Measurements from ENCODE around the gene PFKL.

PFKL gene

DNA sequence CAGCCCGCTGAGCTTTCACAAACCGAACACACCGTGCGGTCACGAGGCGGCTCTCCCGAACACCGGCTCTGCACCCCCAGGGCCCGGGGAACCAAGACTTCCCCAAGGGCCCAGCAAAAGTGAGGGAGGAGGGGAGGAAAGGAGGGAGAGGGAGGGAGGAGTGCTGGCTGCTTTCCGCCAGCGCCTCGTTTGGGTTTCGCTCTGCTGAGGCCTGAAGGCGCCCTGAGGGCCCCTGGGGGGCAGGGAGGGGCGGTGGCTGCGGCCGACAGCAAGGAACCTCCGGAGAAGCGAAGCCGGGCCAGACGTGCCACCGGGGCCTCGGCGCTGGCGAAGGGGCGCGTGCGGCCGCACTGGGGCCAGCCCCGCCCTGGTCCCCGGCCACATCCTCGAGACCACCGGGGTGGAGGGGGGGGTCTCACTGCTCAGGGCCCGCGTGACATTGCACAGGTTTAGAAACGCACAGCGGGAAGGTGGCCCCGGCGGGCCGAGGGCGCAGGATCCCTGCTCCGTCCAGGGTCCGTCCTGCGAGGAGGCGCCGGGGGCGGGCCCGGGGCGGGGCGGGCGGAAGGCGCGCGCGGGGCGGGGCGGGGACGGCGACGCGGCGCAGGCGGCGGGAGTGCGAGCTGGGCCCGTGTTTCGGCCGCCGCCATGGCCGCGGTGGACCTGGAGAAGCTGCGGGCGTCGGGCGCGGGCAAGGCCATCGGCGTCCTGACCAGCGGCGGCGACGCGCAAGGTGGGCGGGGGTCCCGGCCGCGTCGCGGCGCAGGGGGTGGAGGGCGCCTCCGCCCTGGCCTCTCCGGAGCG is at the start of gene PFKL:
PFKL (plus strand) TSS at position 596 of the 804 bp plus-strand sequence; CDS start at position 649, 53 bp downstream.
- DNase-seq, result peak; percentile 52

DNA sequence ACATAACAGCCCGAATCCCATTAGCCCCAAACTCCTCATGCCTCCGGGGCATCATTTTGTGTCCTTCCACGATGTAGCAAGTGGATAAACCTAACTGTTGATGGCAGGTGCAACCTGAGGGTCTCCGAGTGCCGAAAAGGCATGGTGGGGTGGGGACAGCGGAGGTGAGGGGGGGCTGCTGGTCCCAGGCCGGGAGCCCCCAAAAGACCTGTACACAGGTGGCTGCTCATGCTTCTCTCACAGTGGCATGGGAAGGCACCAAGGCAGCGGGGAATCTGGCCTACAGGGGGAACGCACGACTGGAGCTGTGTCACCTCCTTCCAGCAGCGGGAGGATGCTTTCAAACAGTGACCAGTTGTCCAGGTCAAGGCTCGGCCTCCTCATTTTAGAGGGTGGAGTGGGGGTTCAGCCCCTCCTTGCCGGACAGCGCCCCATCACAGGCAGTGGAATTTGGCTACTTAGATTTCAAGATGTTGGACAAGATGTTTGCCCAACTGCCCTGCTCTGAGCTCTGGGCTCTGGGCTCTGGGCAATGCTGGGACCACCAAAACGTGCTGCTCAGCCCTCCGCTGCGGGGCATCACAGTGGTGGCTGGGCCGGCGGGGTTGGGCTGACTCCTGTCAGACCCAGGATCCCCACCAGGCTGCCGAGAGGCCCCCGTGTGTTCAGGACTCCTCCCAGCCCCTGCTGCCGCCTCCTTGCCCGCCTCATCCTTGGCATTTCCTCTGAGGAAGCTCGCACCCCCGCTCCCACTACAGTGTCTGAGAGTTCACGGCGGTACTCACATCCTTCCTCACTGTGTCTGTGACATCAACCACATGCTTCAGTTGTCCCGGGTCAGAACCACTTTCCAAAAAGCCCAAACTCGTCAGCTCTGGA is 45.8 kb upstream of the PFKL start:
- no peak for DNase-seq

DNA sequence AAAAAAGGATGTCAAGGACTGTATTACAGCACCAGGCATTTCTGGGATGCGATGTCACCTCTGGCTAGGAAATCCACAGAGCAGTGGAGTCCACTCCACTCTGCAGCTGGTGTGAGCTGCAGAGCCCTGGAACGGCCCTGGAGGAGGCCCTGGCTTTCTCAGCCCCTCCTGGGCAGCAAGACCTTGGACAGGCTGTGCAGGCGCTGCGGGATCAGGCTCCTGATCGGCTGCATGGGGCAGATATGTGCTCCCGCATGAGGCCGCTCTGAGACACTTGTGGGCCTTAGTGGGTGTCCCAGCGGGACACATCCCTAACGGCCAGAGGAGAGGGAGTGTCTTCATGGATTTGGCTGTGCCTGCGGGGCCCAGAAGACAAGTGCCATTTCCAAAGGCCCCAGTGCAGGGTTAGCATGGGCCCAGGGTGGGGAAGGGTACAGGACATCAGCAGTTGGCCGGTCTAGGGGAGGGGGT is 44.3 kb upstream of the PFKL start:
- DNase-seq, result no peak

DNA sequence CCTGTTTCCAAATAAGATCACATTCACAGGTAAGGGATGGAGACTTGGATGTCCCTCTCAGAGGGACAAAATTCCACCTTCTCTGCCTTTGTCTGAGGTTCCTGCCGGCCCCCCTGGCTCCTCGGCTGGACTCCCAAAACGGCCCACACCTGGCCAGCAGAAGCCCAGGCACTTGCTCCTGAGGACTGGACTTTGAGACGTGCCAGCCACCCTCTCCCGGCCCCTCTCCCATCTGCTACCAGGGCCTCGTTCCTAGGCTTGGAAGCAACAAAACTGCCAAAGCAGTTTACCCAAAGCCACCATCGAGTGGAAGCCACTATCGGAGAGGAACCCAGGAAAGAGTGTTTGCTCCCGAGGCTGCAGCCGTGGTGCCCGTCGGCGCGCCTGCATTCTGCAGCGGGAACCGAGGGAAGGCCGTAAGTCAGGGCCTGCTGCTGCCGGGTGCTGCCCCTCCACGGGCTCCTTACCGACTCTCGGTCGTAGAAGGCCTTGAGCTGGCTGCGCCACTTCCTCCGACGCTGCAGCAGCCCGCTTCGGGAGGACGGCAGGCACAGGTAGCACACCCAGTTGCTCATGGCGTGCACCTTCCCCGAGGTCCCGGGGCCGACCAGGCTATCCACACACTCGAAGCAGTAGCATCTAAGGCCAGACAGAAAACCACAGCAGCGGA is 41.7 kb upstream of the PFKL start:
- no peak for DNase-seq

DNA sequence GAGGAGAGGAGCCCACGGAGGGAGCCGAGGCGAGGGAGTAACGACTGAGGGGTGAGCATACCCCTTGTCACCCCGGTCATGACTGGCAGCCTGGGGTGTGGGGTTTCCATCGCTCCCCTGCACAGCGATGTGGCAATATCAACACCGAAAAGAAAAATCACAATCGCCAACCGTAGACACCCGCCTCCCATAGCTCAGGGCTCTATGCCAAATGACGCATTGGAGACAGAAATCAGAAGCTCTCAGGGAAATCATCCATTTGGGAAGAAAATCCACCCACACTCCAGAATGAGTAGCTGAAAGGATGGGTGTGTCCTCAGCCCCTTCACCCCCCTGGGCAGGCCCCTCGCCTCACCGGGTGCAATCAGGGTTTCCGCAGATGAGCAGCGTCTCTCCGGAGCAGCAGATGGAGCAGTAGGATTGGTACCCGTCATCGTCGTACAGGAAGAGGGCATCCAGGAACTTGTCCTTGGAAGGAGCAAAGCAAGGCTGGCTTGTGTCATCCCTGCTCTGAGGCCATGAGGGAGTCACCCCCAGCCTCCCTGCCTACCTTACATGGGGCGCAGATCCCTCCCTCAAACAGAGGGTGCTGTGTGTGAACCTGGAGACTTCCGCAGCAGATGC is 40.7 kb upstream of the PFKL start:
- no peak for DNase-seq

DNA sequence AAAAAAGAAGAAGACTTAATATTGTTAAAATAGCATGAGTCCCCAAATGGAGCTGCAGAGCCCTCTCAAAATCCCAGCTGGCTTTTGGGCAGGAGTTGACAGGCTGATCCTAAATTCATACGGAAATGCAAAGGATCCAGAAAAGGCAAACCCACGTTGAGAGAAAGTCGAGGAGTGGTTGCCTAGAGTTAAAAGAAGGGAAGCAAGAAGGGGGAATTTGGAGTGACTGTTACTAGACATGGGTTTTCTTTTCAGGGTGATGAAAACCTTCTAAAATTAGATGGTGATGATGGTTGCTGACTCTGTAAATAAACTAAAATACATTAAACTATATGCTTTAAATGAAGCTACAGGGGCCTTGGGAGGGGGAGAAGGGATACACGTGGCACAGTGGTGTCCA is 39.8 kb upstream of the PFKL start:
- DNase-seq, result no peak

DNA sequence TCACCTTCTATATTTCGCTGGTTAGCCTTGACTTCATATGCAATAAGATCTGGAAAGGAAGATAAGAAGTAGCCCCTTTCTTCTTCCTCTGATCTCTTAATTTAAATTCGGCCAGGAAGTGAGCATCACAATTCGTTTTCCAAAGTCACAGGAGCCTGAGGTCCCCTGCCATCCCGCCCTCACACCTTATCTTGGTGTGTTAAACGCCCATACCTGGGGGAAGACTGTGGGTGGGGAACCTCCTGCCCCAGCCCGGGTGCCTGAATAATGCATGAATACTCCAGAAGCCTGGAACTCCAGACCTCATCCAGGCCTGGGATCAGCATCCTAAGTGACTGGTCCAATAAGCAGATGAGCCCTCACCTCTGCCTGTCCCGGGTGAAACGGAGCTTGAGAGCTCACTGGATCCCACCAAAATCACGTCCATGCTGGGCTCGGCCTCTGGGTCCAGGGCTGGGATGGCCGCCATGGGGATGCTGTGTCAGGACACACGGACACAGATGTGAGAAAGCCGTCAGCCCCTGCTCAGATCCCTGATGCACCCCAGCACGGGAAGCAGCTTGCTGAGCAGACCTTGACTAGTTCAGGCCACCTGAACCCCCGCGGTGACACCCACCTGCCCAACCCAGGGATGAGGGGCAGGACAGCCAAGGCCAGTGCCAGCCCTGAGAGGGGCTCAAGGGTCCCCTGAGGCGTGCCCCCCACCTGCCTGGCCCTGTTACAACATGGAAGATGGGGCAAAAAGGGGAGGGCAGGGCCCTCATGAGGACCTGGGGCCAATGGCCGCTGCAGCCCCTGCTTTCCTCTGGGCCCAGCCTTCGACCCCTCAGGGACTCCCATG is 38.8 kb upstream of the PFKL start:
- no peak for DNase-seq

DNA sequence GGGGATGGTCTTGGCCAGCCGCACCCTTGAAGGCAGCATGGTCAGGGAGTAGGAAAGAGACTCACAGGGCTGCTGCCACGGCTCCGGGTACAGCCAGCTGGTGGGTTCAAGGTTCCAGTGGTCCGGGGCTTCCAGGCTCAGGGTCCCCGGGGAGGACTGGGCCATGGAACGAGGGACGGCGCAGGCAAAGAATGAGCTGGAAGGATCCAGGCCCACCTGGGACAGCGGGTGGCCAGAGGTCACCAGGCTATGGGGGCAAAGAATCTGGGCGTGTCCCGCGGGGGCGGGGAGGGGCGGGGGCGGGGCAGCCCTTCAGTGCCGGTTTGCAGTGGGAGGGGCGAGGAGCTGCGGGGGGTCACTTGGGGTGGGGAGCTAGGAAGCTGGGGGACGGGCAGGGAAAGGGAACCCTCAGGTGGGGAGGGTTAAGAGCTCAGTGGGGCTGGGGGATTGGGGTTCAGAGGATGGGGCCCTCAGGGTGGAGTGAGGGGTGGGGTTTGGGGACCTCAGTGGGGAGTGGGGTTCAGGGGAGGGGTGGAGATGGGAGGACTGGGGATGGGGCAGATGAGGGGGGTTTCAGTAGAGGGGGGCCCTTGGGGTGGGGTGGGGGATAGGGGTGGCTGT is 38.1 kb upstream of the PFKL start, which contains the start of gene DNMT3L:
DNMT3L (minus strand) TSS at position 223 of the 621 bp plus-strand sequence. CDS start 638 bp downstream, outside the sequence.
- no peak for DNase-seq

DNA sequence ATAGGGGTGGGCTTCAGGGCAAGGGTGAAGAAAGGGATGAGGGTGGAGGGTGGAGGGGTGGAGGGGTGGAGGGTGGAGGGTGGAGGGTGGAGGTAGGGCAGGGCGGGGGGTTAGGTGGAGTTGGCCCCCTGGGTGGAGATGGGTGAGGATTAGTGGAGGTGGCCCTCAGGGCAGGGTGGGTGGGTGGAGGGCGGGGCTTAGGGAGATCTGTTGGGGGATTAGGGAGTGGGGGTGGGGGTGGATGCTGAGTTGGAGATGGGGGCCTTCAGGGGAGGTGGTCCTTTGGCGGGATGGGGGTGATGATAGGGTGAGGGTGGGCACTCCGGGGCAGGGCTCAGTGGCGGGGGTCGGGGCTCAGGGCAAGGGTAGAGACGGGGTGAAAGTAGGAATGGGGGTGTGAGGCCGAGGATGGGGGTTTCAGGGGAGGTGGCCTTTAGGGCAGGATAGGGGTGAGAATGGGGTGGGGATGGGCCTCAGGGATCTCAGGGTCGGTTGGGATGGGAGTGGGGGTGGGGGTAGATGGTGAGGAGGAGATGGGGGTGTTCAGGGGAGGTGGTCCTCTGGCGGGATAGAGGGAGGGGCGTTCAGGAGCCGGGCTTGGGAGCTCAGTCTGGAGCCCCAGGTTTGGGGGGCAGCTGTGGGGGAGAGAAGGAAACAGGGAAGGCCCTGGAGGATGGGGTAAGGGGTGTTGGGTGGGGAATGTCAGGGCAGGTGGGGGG is 37.4 kb upstream of the PFKL start:
- no peak for DNase-seq

DNA sequence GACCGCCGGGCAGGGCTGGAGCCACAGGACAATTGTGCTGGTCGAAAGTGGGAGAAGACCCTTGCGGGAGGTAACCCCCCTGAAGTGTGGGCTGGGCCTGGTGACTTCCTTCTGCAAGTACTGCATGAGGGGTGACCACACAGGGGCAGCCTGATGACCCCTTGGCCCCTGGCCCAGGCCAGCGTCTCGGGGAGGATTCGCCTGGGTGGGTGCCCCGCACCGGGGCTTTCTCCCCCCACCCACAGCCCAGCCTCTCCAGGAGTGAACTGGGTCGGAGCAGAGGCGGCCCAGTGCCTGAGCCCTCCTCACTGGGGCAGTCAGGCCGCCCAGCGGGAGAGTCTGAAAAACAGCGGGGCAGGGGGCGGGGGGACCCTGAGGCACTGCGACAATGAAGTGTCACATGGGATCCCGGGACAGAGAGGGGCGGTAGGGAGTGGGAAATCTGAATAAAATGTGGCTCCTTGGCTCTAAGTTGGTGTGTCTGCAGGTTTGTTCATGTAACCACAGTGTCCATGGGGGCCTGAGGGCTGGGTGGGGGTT is 36.6 kb upstream of the PFKL start:
- DNase-seq, result no peak

DNA sequence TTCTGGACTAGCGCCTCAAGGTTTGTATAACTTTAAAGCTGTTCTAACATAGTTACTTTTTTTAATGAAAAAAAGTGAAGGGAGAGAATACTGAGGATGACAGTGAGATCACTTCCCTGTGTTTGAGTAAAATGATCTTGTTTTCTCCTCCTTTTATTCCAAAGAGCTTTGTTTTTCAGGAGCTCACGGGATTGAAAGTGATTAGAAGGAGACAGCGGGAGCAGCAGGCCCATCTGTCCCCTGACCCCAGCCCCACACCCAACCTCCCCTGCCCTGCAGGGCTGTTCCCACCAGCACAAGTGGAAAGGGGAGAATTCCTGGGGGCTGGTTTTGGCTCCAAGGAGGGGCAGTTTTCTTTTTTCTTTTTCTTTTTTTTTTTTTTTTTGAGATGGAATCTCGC is 36.1 kb upstream of the PFKL start:
- no peak for DNase-seq

DNA sequence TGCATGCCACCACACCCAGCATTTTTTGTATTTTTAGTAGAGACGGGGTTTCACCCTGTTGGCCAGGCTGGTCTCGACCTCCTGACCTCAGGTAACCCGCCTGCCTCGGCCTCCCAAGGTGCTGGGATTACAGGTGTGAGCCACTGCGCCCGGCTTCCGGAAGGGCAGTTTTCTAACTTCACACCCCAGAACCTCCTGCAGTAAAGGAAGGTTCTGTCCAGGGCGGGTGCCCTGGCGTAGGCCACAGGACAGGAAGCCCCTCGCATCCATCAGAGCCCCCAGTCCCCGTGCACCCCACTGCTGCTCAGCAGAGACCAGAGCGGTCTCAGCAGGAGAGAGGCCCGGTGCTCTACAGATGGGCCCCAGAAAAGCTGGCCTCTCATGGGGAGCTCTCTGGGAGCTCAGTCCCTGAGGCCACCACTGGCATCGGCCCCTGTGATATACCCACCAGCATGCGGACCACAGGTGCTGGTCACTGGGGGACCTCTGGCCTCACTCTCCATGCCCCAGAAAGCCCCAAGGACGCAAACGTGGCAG is 34.1 kb upstream of the PFKL start:
- no peak for DNase-seq

DNA sequence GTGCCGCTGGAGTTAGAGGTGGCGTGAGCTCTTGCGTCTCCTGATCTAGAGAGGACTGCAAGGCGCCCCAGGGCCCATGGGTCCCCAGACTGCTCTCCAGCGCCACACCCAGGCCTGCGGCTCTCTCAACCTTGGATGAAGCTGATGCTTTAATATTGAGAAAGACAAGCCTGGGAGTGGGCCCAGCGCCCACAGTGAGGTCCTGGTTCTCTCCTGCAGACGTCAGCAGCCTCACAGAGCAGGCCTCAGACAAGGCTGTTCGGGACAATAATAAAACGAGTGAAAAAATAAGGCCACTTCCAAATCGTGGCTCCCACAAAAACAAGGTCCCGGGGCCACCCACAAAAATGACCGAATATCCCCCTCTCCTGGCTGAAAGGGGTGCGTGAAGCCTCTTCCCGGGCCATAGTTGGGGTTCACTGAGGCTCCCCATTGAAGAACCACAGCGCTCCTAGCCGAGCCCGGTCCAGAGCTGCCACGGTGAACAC is 32.2 kb upstream of the PFKL start:
- DNase-seq, result peak; percentile 39

DNA sequence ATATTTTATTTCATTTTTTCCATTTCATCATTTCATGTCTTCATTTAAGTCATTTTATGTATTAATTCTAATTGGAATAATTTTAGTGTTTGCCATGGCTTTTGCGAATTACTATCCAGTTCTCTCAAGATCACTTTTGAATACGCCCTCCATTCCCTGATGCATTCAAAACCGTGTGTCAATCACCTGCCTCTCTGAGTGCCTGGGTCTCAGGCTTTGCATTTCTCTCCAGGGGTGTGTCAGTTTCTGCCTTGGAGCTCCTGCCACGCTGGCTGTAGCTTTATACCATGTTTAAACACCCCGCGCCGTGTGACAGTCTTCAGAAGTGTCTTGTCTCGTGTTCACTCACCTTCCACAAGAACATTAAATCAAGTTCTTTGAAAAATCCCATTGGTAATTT is 30.8 kb upstream of the PFKL start:
- DNase-seq, result no peak

DNA sequence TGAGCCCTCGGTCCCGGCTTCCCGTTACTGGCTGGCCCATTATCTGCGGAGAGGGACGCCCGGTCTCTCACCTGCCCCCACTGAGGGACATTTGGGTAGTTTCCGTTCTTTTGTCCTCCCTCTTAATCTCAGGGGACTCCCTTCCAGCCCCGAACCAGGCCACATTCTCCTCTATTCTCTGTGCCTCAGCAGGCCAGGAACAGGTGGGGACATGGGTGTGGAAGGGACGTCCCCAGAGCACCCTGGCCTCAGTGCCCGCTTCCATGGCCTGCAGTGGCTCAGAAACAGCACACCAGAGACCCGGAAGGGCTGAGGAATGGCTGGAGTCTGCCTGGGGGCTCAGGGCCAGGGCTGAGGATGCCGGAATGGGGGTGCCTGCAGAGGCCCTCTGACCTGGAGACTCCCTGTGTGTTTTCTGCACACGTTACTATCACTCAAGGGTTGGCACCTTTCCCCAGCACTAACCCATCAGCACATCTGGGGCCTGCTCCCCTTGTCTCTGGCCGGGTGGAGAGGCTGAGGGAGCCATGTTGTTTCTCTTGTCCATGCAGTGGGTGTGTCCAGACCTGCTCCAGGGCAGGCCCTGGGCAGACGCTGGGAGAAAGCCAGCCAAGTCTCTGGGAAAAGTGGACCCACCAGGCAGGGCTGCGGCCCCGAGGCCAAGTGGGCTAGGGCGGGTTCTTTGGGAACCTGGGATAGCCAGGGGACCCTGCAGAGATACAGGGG is 28.1 kb upstream of the PFKL start:
- no peak for DNase-seq

DNA sequence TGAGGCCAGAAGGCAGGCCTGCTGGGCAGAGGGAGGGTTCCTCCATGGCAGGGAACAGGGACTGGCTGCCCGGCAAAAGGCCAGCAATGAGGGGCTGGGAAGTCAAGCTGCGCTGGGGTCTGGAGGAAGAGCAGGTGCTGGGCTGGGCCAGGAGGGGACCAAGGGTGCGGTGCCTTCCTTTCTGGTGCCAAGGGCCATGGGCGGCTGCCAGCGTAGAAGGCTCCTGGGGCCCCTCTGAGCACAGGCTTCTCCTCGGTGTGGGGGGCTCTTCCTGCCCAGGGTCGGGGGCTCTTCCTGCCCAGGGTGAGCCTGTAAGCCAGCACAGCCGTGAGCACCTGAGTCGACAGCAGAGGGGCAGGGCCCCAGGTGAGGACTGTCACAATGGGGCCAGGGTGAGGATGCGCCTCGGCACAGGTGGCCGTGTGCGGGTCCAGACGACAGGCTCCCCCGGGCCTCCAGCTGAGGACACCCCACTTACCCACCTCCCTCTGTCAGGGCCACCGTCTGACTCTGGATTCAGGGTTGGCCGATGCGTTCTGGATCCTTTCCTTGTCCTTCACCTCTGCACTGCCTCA is 27.5 kb upstream of the PFKL start:
- no peak for DNase-seq

DNA sequence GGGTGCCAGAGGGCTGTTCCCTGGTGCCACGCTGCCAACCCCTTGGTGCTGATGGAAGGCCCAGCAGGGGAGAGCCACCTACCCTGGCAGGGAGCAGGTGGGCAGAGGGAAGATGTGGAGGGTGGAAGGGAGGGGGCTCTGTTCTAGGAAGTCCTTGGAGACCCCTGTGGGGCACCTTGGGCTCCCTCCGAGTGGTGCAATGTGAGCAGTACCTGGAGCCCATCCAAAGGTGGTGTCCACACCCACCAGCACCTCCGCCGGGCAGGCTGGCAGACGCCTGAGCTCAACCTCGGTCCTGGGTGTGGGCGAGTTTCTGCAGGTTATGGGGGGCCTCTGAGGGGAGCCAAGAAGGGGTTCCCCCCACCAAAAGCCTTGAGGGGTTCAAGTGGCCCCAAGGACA is 26.8 kb upstream of the PFKL start:
- DNase-seq, result no peak

DNA sequence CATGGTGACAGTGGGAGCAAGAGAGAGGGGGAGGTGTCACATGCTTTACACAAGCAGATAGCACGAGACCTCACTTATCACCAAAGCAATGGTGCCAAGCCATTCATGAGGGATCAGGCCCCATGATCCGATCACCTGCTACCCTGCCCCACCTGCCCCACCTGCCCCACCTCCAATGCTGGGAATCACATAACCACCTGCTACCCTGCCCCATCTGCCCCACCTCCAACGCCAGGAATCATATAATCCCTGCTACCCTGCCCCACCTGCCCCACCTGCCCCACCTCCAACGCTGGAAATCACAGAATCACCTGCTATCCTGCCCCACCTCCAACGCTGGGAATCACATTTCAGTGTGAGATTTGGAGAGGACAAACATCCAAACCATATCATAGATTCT is 24.8 kb upstream of the PFKL start:
- no peak for DNase-seq

All from CD4-positive, alpha-beta T cell treated with Interleukin-10 for 1 hour (primary cell).